ENCODE results near the gene SLIT1.

SLIT1 gene

GRCh38 chr10:97174276-97174775, 11.4 kb downstream of the SLIT1 start:
- no peaks in the 10 kb centered on the region for H3K9me3 ChIP-seq (ENCODE audit: insufficient read depth, low read length)
- no peaks in the 10 kb centered on the region for H3K27me3 ChIP-seq (ENCODE audit: low read length)
- H3K79me2 ChIP-seq (ENCODE audit: insufficient read depth, low read length), result no peaks in the 10 kb centered on the region
- H3K27ac ChIP-seq (ENCODE audit: low read depth, low read length), result no peak overlapping the region
- H3K9me2 ChIP-seq (replicated peaks; ENCODE audit: insufficient read depth, low read length), result no peaks in the 10 kb centered on the region
- H3K9ac ChIP-seq (ENCODE audit: low read length), result no peak overlapping the region
- no peak overlapping the region for H3K4me3 ChIP-seq (ENCODE audit: insufficient read depth, low read length, poor library complexity, severe bottlenecking)
- no peaks in the 10 kb centered on the region for H3K36me3 ChIP-seq (ENCODE audit: low read length)
- H3K4me2 ChIP-seq (ENCODE audit: low read depth, low read length, poor library complexity, severe bottlenecking), result no peak overlapping the region
- H3F3A ChIP-seq (ENCODE audit: insufficient read depth), result no peaks in the 10 kb centered on the region
- H2AFZ ChIP-seq (ENCODE audit: low read depth, low read length, severe bottlenecking), result no peak overlapping the region
- no peaks in the 10 kb centered on the region for H4K20me1 ChIP-seq (ENCODE audit: low read depth, low read length)
- no peak for TF ChIP-seq CTCF (IDR thresholded peaks at IDR 0.05; ENCODE audit: insufficient read depth, low read length, poor library complexity, severe bottlenecking)
- TF ChIP-seq EZH2phosphoT487 (conservative IDR thresholded peaks at IDR 0.05; ENCODE audit: low read length), result no peak

DNA sequence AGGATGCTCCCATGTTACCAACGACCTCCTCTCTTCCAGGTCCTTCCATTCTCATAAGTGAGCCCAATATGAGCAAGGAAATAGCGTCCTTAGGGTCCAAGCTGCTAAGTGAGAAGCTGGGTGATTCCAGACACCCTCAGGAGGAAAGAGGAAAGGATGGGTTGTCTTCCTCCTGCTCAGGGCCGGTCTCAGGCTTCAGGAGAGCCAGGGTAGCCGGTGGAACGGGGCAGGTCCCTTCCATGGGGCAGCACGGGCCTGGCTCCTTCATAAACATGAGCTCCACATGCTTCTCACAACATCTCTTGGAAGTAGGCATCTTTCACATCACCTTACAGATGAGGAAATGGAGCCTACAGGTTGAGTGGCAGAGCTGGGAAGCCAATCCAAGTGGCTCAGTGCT, 12.7 kb downstream of the SLIT1 start:
- H3K4me2 ChIP-seq (ENCODE audit: low read depth, low read length, poor library complexity, severe bottlenecking), result no peak overlapping the region
- no peak for TF ChIP-seq CTCF (IDR thresholded peaks at IDR 0.05; ENCODE audit: insufficient read depth, low read length, poor library complexity, severe bottlenecking)
- TF ChIP-seq EZH2phosphoT487 (conservative IDR thresholded peaks at IDR 0.05; ENCODE audit: low read length), result no peak
- H3K27ac ChIP-seq (ENCODE audit: low read depth, low read length), result no peak overlapping the region
- no peaks in the 10 kb centered on the region for H3K9me3 ChIP-seq (ENCODE audit: insufficient read depth, low read length)
- H3K79me2 ChIP-seq (ENCODE audit: insufficient read depth, low read length), result no peaks in the 10 kb centered on the region
- H4K20me1 ChIP-seq (ENCODE audit: low read depth, low read length), result no peaks in the 10 kb centered on the region
- no peaks in the 10 kb centered on the region for H3K9me2 ChIP-seq (replicated peaks; ENCODE audit: insufficient read depth, low read length)
- H3K9ac ChIP-seq (ENCODE audit: low read length), result no peak overlapping the region
- no peaks in the 10 kb centered on the region for H3F3A ChIP-seq (ENCODE audit: insufficient read depth)
- H3K27me3 ChIP-seq (ENCODE audit: low read length), result no peaks in the 10 kb centered on the region
- H3K4me3 ChIP-seq (ENCODE audit: insufficient read depth, low read length, poor library complexity, severe bottlenecking), result no peak overlapping the region
- H3K36me3 ChIP-seq (ENCODE audit: low read length), result no peaks in the 10 kb centered on the region
- no peak overlapping the region for H2AFZ ChIP-seq (ENCODE audit: low read depth, low read length, severe bottlenecking)

- Histone ChIP-seq H4K20me1 (ENCODE audit: low read depth, low read length) (no peaks in the 10 kb centered on the region), H3K4me3 (ENCODE audit: insufficient read depth, low read length, poor library complexity, severe bottlenecking) (no peak overlapping the region), H3K27ac (ENCODE audit: low read depth, low read length) (no peak overlapping the region), H3K36me3 (ENCODE audit: low read length) (no peaks in the 10 kb centered on the region), H3K27me3 (ENCODE audit: low read length) (no peaks in the 10 kb centered on the region), H2AFZ (ENCODE audit: low read depth, low read length, severe bottlenecking) (no peak overlapping the region), H3K9me3 (ENCODE audit: insufficient read depth, low read length) (no peaks in the 10 kb centered on the region), H3K9me2 (replicated peaks; ENCODE audit: insufficient read depth, low read length) (no peaks in the 10 kb centered on the region), H3K9ac (ENCODE audit: low read length) (no peak overlapping the region), H3K79me2 (ENCODE audit: insufficient read depth, low read length) (no peaks in the 10 kb centered on the region), H3F3A (ENCODE audit: insufficient read depth) (no peaks in the 10 kb centered on the region), H3K4me2 (ENCODE audit: low read depth, low read length, poor library complexity, severe bottlenecking) (no peak overlapping the region)
- TF ChIP-seq CTCF (IDR thresholded peaks at IDR 0.05; ENCODE audit: insufficient read depth, low read length, poor library complexity, severe bottlenecking), result no peak
Measured at GRCh38 chr10:97171001-97171400, 14.8 kb downstream of the SLIT1 start.

All from SU-DHL-6 (cell line).